GM19240 (cell line): Measurements from ENCODE around the gene NLRX1.
"Not testable (repeated sequence)": the region's sequence is repeated elsewhere in the genome, so short reads cannot be mapped to it uniquely, and the experiment has no call there.

Experiments
- DNase-seq: peaks from one replicate; pipeline ENCODE4 v3.0.0; 2011; ENCODE audit warnings: low spot score; ENCODE audit not compliant: insufficient read length

NLRX1 gene

DNA sequence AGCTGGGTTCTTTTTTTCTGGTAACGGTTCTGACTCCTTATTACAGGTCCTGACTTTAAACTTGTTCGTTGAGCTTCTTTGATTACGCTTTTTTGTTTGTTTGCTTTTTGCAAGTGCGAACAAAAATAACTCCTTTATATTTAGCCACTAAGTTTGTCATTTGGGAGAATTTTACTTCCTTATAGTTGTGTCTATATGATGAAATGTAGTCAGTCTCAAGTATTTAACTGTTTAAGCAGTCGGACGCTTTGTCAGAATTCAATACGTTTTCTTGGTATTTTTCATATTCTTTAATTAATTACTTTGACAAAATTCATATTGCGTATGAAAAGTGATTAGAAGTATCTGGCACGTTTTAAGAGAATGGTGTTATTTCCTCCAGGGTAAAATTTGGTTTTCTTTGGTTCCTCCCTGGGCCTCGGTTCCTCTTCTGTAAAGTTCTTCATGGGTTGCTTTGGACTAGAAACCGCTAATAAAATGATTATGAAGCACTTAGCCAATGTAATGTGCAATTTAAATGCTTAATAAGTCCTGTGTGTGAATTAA, 39.0 kb downstream of the NLRX1 start:
- no peak for DNase-seq

DNA sequence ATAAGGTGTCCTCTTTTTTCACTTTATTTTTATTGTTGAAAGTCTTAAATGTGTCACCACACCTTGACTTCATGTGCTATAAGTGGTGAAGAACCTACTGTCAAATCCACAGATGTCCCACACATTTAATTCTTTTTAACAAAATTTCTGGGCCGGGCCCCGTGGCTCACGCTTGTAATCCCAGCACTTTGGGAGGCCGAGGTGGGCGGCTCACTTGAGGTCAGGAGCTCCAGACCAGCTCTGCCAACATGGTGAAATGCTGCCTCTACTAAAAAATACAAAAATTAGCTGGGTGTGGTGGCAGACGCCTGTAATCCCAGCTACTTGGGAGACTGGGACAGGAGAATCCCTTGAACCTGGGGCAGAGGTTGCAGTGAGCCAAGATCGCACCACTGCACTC, 40.7 kb downstream of the NLRX1 start:
- no peak for DNase-seq

DNA sequence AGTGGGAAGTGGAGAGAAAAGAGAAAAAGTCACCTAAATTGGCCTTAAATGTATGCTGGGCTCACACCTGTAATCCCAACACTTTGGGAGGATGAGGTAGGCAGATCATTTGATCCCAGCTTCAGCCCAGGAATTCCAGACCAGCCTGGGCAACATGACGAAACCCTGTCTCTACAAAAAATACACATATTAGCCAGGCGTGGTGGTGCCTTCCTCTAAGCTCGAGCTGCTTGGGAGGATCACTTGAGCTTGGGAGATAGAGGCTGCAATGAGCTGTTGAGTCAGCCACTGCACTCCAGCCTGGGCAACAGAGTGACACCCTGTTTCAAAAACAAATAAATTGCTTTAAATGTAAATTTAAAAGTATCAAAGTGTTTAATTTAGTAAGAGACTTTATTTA, 41.5 kb downstream of the NLRX1 start:
- DNase-seq = no peak

DNA sequence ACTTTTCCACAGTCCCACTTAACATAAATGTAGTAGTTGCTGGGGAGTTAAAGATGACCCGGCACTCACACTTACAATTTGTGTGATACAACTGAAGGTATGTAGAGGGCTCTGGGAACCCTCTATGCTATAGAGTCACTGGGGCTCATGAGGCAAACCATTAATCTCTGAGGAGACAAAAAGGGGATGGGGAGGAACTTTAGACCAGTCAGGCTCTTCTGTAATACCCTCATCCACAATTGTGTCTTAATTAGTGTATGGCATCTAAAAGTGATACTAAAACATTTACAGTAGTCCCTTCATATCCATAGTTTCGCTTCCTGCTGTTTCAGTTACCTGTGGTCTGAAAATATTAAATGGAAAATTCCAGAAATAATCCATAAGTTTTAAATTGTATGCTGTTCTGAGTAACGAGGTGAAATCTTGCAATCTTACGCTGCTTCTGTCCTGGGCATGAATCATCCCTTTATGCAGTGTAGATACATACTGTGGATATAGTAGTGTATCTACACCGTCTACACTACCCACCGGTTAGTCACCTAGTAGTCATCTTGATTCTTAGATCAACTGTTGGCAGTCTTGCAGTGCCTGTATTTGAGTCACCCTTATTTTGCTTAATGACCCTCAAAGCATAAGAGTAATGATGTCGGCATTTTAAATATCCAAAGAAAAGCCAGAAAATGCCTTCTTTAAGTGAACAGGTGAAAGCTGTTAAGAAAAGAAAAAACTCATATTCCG, 49.8 kb downstream of the NLRX1 start:
- no peak for DNase-seq

DNA sequence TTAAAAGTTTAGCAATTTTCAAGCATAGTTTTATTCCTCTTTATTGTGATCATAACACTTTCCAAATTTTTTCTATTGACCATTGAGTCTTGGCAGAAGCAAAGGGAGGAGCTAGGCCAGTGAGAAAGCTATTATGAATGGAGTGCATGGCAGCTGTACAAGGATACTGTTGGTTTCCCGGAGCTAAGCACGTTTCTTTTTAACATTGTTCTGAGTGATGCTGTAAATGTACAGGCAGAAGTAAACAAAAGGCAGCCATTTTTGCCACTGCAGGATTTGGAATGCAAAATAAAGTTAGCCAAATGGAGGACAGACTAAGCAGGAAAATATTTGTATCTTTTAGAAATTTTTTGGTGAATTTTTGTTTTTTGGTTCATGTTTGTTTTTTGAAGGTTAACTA, 53.8 kb downstream of the NLRX1 start:
- DNase-seq = no peak

DNA sequence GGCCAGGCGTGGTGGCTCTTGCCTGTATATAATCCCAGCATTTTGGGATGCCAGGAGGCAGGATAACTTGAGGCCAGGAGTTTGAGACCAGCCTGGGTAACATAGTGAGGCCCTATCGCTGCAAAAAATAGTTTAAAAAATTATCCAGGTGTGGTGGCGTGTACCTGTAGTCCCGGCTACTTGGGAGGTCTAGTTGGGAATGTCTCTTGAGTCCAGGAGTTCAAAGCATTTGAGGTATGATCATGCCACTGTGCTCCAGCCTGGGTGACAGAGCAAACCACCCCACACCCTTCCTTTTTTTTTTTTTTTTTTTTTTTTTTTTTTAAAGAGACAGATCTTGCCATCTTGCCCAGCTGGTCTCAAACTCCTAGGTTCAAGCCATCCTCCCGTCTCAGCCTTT, 54.4 kb downstream of the NLRX1 start:
- no peak for DNase-seq

DNA sequence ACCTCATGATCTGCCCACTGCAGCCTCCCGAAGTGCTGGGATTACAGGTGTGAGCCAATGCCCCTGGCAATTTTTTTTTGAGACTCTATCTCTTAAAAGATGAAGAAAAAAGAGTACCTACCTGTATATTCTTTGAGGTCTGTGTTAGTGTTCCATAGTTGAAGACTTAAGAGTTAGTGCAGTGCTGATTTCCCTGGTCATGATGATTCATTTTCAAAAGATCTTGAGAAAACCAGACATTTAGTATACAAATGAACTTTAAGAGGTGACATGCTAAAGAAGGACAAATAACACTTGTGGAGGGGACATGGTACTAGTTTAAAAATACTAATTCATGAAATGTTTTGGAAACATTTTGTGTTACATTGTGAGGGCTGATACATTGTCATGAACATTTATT, 55.3 kb downstream of the NLRX1 start:
- DNase-seq = no peak

DNA sequence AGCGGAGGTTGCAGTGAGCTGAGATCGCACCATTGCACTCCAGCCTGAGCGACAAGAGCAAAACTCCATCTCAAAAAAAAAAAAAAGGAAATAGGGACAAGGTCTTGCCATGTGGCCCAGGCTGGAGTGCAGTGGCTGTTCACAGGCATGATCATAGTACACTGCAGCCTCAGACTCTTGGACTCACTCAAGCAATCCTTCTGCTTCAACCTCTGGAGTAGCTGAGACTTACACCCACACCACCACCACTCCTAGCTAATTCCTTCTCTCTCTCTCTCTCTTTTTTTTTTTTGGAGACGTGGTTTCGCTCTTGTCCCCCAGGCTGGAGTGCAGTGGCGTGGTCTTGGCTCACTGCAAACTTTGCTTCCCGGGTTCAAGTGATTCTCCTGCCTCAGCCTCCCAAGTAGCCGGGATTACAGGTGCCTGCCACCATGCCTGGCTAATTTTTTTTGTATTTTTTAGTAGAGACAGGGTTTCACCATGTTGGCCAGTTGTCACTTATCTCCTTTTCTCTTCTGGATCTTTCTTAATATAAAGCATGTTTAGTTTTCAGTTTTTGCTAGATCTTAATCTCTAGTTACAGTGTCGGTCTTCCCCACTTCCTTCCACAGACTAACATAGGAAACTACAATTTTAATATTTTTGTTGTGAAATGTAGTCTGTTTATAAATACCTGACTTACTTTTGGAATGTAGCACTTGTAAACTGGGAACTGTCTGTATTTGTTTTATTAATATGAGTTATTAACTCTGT, 60.2 kb downstream of the NLRX1 start:
- DNase-seq = not testable (repeated sequence)

DNA sequence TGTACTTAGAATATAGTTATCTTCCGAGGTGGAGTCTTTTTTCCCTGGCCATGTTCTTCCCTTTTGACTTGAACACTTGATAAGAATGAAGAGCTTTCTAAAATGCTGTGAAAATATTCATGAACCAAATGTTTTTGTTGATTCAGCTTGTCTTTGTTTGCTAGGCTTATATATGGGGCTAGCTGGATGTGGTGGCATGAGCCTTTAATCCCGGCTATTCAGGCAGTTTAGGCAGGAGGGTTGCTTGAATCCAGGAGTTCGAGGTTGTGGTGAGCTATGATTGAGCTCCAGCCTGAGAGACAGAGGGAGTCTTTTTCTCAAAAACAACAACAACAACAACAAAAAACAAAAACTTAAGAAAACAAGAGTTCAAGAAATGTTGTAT, 60.8 kb downstream of the NLRX1 start:
- no peak for DNase-seq

DNA sequence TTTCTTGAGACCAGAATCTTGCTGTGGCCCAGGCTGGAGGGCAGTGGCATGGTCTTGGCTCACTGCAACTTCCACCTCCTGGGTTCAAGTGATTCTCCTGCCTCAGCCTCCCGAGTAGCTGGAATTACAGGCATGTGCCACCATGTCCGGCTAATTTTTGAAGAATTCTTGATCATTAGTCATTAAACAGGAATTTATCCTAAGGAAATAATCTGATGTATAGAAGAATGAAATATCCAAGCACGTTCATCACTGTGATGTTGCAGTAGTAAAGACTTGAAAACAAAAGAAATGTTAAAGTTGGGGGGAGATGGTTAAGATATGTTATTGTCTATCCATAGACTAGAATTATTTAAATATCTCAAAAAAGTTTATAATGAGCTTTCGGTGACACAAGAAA, 61.2 kb downstream of the NLRX1 start:
- DNase-seq = no peak
